ENCODE data around the gene CADPS2. TPM values are rescaled to one million over a fixed set of nuclear protein-coding genes. Genes with fewer than 3 reads are reported as not detected.

CADPS2 gene
- total and polyA plus RNA-seq, 8 donors, result 34.2 to 83.4 (median 64.6) TPM

GRCh38 chr7:122302761-122303530 is 583.3 kb downstream of the CADPS2 start:
- ATAC-seq (no peak), DNase-seq (no peak)
- intact Hi-C loops (cut with DNase I), result no loop called here
- H3K36me3 ChIP-seq, result no peaks in the 10 kb centered on the region
- no peaks in the 10 kb centered on the region for H3K9me3 ChIP-seq
- no peak for TF ChIP-seq CTCF (IDR thresholded peaks at IDR 0.05)
- peaks cover 97 to 100% of the 10 kb centered on the region in 2 donors for H3K27me3 ChIP-seq
- H3K4me3 ChIP-seq, result no peak overlapping the region
- no peak overlapping the region for H3K27ac ChIP-seq
- H3K4me1 ChIP-seq, result peaks cover 3 to 17% of the 10 kb centered on the region in 2 donors

- H3K27me3 ChIP-seq, result peaks cover 92 to 100% of the 10 kb centered on the region in 2 donors
- H3K36me3 ChIP-seq, result no peaks in the 10 kb centered on the region
- no peak overlapping the region for H3K4me3 ChIP-seq
- H3K9me3 ChIP-seq, result no peaks in the 10 kb centered on the region
- intact Hi-C loops (cut with DNase I), result no loop called here
- DNase-seq (no peak), ATAC-seq (no peak)
- TF ChIP-seq CTCF (IDR thresholded peaks at IDR 0.05), result no peak
- H3K4me1 ChIP-seq, result peaks cover 3 to 17% of the 10 kb centered on the region in 2 donors
- H3K27ac ChIP-seq, result no peak overlapping the region
These were observed 584.2 kb downstream of the CADPS2 start for GRCh38 chr7:122301858-122302760.

- peaks cover 3 to 14% of the 10 kb centered on the region in 2 donors for H3K4me1 ChIP-seq
- H3K4me3 ChIP-seq, result no peak overlapping the region
- no peaks in the 10 kb centered on the region for H3K36me3 ChIP-seq
- TF ChIP-seq CTCF (IDR thresholded peaks at IDR 0.05), result no peak
- H3K27ac ChIP-seq, result no peak overlapping the region
- no peaks in the 10 kb centered on the region for H3K9me3 ChIP-seq
- no peak for ATAC-seq
- H3K27me3 ChIP-seq, result peaks cover 83 to 100% of the 10 kb centered on the region in 2 donors
- no peak for DNase-seq
- intact Hi-C loops (cut with DNase I), result no loop called here
These were observed 585.1 kb downstream of the CADPS2 start for GRCh38 chr7:122300956-122301833.

GRCh38 chr7:122300211-122300932 is 585.9 kb downstream of the CADPS2 start:
- Histone ChIP-seq H3K4me3 (no peak overlapping the region), H3K4me1 (peaks cover 3 to 6% of the 10 kb centered on the region in 2 donors), H3K27ac (no peak overlapping the region), H3K9me3 (no peaks in the 10 kb centered on the region), H3K36me3 (no peaks in the 10 kb centered on the region), H3K27me3 (peaks cover 75 to 100% of the 10 kb centered on the region in 2 donors)
- ATAC-seq, result peak; percentile 54
- TF ChIP-seq CTCF (IDR thresholded peaks at IDR 0.05), result no peak
- DNase-seq, result no peak
- intact Hi-C loops (cut with DNase I), result no loop called here
